HepG2 (cell line): ENCODE results near the gene ESYT1. TPM values are rescaled to one million over a fixed set of nuclear protein-coding genes. Genes with fewer than 3 reads are reported as not detected.
A peak's percentile ranks its signal among the peaks of the same experiment; 100 is the strongest.

Source experiments
- GPN1 ChIP-seq: sonication (generic); formaldehyde crosslinking; IDR thresholded peaks from 2 replicates; pipeline ENCODE4 v1.5.1; 2020; ENCODE audit warnings: missing genetic modification reagents, borderline replicate concordance
- HCFC1 ChIP-seq: fragments of 150-350 bp; IDR thresholded peaks from 2 replicates; pipeline ENCODE4 v1.6.1; 2014; ENCODE audit warnings: low read depth, low read length
- NPAS2 ChIP-seq: sonication (generic); formaldehyde crosslinking; IDR thresholded peaks from 2 replicates; pipeline ENCODE4 v1.8.0; 2022; ENCODE audit warnings: mild to moderate bottlenecking, missing genetic modification reagents, borderline replicate concordance
- PAF1 ChIP-seq: IDR thresholded peaks from 2 replicates; pipeline ENCODE4 v1.6.1; 2016; ENCODE audit warnings: missing genetic modification reagents, missing compliant biosample characterization
- RFX1 ChIP-seq: fragments of 450-650 bp; IDR thresholded peaks from 2 replicates; pipeline ENCODE4 v1.6.1; 2017
- SMYD3 ChIP-seq: sonication (generic); formaldehyde crosslinking; IDR thresholded peaks from 2 replicates; pipeline ENCODE4 v1.8.1; 2023; ENCODE audit warnings: mild to moderate bottlenecking, missing genetic modification reagents
- ZMYM2 ChIP-seq: sonication (generic); formaldehyde crosslinking; IDR thresholded peaks from 2 replicates; pipeline ENCODE4 v1.8.0; 2022; ENCODE audit warnings: mild to moderate bottlenecking, missing genetic modification reagents
- ZNF331 ChIP-seq: sonication (generic); formaldehyde crosslinking; IDR thresholded peaks from 2 replicates; pipeline ENCODE4 v1.4.0; 2020; ENCODE audit warnings: missing genetic modification reagents
- polyA plus RNA-seq, 8 experiments: library from polyadenylated mRNA; depleted of rRNA in 3 of 8; stranded (reverse) in 7 of 8; unstranded in 1 of 8; fragments of >200 nt; fragmentation: Illumina TruSeq in 4 of 8; extraction: Trizol in 4 of 8; gene quantifications; 2 replicates each; pipeline versions ENCODE4 v1.2.1 to v1.2.3, GENCODE V29; 2011 to 2016; ENCODE audit warnings: low read depth in 4 of 8, missing spikeins in 1 of 8, mixed read lengths in 1 of 8; ENCODE audit not compliant: insufficient read depth in 1 of 8
- total RNA-seq, 5 experiments: library from RNA; depleted of rRNA; stranded (reverse); fragments of >200 nt; fragmentation: Illumina TruSeq; extraction: Trizol; gene quantifications; 2 replicates each; pipeline ENCODE4 v1.2.3, GENCODE V29; 2016; ENCODE audit warnings: low read depth in 1 of 5
- TF ChIP-seq, protein P1 (sequence below): sonication (generic); formaldehyde crosslinking; IDR thresholded peaks from 2 replicates; pipeline ENCODE4 v1.4.0; 2020; ENCODE audit warnings: missing genetic modification reagents, borderline replicate concordance
- TF ChIP-seq, protein P2 (sequence below): sonication (generic); formaldehyde crosslinking; IDR thresholded peaks from 2 replicates; pipeline ENCODE4 v1.5.0; 2020; ENCODE audit warnings: mild to moderate bottlenecking, missing genetic modification reagents, borderline replicate concordance
- TF ChIP-seq, protein P3 (sequence below): sonication (generic); formaldehyde crosslinking; IDR thresholded peaks from 2 replicates; pipeline ENCODE4 v1.4.0; 2020; ENCODE audit warnings: mild to moderate bottlenecking, missing genetic modification reagents

Gene ESYT1
- total and polyA plus RNA-seq, 2 of the 13 experiments (the other 11 are each of a cell fraction or from before 2014, with no cell fraction given), result 66.9 to 71.0 TPM

DNA sequence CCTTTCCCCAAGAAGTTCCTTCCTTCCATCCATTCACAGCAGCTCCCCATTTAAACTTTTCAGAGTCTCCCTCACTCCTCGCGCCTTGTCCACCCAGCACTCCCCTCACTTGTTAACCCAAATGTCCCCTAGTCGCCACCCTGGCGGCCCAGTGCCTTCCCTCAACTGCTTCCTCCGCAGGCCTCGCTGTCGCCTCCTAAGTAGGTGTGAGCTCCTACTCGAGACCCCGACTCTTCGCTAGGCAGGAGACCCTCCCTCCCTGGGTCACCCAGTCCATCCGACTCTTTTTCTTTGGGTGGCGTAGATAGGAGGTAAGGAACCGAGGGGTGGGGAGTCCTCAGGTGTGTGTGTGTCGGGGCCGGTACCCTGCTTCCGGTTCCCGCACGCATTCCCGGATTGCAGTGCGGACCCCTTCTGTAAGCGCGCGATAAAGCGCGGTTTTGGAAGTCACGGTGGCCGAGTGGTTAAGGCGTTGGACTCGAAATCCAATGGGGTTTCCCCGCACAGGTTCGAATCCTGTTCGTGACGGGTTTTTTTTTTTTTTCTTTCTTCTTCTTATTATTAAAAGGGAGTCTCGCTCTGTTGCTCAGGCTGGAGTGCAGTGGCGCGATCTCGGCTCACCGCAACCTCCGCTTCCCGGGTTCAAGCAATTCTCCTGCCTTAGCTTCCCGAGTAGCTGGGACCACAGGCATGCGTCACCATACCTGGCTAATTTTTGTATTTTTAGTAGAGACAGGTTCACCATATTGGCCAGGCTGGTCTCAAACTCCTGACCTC lies 62.0 kb downstream of the ESYT1 start (continued):
- TF ChIP-seq, protein P1, sequence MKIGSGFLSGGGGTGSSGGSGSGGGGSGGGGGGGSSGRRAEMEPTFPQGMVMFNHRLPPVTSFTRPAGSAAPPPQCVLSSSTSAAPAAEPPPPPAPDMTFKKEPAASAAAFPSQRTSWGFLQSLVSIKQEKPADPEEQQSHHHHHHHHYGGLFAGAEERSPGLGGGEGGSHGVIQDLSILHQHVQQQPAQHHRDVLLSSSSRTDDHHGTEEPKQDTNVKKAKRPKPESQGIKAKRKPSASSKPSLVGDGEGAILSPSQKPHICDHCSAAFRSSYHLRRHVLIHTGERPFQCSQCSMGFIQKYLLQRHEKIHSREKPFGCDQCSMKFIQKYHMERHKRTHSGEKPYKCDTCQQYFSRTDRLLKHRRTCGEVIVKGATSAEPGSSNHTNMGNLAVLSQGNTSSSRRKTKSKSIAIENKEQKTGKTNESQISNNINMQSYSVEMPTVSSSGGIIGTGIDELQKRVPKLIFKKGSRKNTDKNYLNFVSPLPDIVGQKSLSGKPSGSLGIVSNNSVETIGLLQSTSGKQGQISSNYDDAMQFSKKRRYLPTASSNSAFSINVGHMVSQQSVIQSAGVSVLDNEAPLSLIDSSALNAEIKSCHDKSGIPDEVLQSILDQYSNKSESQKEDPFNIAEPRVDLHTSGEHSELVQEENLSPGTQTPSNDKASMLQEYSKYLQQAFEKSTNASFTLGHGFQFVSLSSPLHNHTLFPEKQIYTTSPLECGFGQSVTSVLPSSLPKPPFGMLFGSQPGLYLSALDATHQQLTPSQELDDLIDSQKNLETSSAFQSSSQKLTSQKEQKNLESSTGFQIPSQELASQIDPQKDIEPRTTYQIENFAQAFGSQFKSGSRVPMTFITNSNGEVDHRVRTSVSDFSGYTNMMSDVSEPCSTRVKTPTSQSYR (CRISPR knock-in tag), result no peak
- TF ChIP-seq ZMYM2 (CRISPR knock-in tag) (peak; percentile 37), PAF1 (CRISPR knock-in tag) (no peak), ZNF331 (peak; percentile 51), RFX1 (no peak), NPAS2 (CRISPR knock-in tag) (no peak), GPN1 (CRISPR knock-in tag) (no peak), SMYD3 (CRISPR knock-in tag) (no peak), HCFC1 (peak; percentile 23; the same call in 1 of the 2 replicates)
- TF ChIP-seq, protein P2, sequence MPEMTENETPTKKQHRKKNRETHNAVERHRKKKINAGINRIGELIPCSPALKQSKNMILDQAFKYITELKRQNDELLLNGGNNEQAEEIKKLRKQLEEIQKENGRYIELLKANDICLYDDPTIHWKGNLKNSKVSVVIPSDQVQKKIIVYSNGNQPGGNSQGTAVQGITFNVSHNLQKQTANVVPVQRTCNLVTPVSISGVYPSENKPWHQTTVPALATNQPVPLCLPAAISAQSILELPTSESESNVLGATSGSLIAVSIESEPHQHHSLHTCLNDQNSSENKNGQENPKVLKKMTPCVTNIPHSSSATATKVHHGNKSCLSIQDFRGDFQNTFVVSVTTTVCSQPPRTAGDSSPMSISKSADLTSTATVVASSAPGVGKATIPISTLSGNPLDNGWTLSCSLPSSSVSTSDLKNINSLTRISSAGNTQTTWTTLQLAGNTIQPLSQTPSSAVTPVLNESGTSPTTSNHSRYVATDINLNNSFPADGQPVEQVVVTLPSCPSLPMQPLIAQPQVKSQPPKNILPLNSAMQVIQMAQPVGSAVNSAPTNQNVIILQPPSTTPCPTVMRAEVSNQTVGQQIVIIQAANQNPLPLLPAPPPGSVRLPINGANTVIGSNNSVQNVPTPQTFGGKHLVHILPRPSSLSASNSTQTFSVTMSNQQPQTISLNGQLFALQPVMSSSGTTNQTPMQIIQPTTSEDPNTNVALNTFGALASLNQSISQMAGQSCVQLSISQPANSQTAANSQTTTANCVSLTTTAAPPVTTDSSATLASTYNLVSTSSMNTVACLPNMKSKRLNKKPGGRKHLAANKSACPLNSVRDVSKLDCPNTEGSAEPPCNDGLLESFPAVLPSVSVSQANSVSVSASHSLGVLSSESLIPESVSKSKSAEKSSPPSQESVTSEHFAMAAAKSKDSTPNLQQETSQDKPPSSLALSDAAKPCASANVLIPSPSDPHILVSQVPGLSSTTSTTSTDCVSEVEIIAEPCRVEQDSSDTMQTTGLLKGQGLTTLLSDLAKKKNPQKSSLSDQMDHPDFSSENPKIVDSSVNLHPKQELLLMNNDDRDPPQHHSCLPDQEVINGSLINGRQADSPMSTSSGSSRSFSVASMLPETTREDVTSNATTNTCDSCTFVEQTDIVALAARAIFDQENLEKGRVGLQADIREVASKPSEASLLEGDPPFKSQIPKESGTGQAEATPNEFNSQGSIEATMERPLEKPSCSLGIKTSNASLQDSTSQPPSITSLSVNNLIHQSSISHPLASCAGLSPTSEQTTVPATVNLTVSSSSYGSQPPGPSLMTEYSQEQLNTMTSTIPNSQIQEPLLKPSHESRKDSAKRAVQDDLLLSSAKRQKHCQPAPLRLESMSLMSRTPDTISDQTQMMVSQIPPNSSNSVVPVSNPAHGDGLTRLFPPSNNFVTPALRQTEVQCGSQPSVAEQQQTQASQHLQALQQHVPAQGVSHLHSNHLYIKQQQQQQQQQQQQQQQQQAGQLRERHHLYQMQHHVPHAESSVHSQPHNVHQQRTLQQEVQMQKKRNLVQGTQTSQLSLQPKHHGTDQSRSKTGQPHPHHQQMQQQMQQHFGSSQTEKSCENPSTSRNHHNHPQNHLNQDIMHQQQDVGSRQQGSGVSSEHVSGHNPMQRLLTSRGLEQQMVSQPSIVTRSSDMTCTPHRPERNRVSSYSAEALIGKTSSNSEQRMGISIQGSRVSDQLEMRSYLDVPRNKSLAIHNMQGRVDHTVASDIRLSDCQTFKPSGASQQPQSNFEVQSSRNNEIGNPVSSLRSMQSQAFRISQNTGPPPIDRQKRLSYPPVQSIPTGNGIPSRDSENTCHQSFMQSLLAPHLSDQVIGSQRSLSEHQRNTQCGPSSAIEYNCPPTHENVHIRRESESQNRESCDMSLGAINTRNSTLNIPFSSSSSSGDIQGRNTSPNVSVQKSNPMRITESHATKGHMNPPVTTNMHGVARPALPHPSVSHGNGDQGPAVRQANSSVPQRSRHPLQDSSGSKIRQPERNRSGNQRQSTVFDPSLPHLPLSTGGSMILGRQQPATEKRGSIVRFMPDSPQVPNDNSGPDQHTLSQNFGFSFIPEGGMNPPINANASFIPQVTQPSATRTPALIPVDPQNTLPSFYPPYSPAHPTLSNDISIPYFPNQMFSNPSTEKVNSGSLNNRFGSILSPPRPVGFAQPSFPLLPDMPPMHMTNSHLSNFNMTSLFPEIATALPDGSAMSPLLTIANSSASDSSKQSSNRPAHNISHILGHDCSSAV (CRISPR knock-in tag), result no peak
- TF ChIP-seq, protein P3, sequence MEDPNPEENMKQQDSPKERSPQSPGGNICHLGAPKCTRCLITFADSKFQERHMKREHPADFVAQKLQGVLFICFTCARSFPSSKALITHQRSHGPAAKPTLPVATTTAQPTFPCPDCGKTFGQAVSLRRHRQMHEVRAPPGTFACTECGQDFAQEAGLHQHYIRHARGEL, result no peak
